T47D (cell line): Measurements from ENCODE around the gene SYT14.
"Not testable (repeated sequence)": the region's sequence is repeated elsewhere in the genome, so short reads cannot be mapped to it uniquely, and the experiment has no call there.

Experiments used
- DNase-seq, 2 experiments: peaks; one replicate each; pipeline versions ENCODE4 v3.0.0 to v3.0.0-alpha.2; 2011 to 2012; ENCODE audit warnings: low read depth in 1 of 2, low spot score in 1 of 2
- JUND ChIP-seq: IDR thresholded peaks from 2 replicates; pipeline ENCODE4 v1.6.1; 2012; ENCODE audit warnings: low read depth
- in situ Hi-C: cut with HindIII; loops from 2 replicates; pipeline ENCODE4 v1.10.0; 2016; ENCODE audit warnings: low sequenced_read_pairs, low pct_unique_long_range_greater_than_20kb

SYT14 gene

DNA sequence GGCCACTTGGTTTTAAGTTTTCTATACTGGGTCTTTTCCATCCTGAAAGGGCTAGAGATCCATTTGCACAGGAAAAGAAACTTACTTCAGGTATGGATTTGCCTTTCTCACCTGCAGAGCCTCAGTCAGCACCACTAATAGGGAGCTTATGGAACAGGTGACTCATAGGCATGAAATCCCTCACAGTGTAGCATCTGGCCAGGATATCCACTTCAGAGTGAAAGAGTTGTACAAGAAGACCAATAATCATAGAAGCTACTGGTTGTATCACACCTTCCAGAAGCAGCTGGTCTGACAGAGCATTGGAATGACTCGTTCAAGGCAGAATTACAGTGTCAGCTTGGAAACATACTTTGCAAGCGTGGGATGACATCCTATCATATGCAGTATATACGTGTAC is 26.3 kb upstream of the SYT14 start:
- no peak for DNase-seq
- no peak for TF ChIP-seq JUND
- in situ Hi-C loops, result no loop called here

DNA sequence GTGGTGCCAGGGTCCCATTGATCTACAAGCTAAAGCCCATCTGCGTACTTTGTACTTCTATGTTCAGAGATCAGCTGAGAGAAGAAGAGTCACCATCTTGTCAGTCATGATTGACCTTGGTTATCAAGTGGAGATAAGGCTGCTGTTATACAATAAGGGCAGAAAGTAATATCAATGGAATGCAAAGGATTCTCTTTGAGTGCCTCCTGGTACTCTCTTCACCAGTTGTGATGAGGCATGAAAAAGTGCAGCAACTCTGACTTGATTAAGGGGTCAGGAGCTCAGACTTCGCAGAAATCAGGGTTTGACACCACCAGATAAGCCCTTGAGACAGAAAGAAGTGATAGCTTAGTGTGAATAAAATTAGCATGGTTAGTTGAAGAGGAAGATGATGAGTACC is 25.7 kb upstream of the SYT14 start:
- in situ Hi-C loops, result no loop called here
- DNase-seq, result no peak

DNA sequence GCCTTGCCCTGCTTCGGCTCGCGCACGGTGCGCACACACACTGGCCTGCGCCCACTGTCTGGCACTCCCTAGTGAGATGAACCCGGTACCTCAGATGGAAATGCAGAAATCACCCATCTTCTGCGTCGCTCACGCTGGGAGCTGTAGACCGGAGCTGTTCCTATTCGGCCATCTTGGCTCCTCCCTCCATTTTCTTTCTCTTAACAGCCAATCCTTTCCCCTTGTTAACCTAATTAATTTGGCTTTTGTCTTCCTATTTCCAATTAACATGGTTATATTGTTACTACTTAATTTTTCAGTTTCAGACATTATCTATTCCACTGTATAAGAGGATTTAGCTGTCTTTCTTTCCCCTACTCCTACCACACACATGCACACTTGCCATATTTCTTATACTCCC is 18.4 kb upstream of the SYT14 start:
- in situ Hi-C loops, result not testable (repeated sequence)
- peak in 1 of 2 experiments; percentile 5 for DNase-seq

More for the DNA sequence above, 25.7 kb upstream of the SYT14 start:
- no peak for TF ChIP-seq JUND

DNA sequence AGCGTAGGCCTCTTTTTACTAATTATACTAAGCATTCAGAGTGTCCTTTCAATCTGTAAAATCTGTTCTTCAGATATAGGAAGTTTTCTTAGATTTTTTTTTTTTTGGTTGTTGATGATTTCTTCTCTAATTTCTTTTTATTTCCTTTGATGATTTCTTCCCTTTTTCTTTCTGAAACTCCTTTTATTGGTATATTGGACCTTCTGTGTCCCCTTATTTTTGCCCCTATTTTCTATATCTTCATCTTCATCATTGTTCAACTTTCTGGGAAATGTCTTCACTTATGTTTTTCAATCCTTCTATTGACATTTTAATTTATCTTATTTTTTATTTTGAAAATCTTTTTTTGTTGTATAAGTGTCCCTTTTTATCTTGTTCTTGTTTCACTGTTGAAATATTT is 17.2 kb upstream of the SYT14 start:
- TF ChIP-seq JUND, result no peak
- in situ Hi-C loops, result no loop called here
- no peak for DNase-seq

DNA sequence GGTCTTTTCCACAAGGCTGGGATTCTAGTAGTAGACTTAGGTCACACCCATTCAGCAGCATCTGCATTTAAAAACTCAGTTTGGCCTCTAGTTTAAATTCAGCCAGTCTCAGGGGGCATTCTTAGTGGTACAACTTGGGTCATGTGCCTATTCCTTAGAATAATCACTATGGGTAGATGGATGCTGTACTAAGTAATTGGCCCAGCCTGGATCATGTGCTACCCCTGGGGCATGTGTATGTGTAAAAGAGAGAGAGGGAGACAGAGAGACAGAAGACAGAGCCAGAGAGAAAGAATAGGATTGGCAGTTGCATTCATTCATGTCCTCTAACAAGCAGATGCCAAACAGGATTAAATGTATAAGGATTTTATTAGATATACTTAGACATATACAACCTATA is 13.6 kb upstream of the SYT14 start:
- in situ Hi-C loops, result no loop called here
- TF ChIP-seq JUND, result no peak
- DNase-seq, result no peak

DNA sequence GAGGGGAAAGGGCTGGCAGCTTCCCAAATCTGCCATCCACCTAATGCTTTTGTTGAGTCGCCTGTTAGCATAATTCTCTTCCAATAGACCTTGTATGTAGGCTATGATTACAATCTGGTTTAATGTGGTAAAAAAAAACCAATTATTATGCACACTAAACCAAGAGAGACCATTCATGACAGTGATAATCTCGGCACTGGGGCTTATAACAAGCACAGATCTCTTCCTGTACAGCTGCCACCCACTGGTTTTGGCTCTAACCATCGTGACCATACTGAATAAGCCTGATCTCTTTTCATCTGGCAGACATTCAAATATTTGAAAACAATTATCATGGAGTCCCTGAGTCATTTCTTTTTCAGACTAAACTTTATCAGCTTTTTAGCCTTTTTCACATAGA is 12.0 kb upstream of the SYT14 start:
- in situ Hi-C loops, result no loop called here
- no peak for DNase-seq
- no peak for TF ChIP-seq JUND

DNA sequence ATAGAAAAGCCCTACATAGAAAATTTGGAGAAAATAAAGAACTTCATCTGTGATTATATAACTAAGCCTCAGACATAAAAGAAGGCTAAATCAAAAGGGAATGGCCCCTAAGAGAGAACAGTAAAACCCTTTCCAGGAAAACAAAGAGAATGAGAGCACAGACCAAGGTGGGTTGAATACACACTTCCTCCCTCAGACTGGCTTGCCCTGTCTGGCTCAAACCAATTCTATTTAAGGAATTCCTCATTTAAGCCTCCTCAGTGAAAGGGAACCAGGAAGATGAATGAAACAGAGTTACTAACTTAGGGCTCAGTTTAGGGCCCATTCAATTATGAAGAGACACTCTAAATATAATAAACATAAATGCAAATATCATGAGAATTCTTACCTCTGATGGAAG is 10.6 kb upstream of the SYT14 start:
- in situ Hi-C loops, result no loop called here
- no peak for TF ChIP-seq JUND
- no peak for DNase-seq

DNA sequence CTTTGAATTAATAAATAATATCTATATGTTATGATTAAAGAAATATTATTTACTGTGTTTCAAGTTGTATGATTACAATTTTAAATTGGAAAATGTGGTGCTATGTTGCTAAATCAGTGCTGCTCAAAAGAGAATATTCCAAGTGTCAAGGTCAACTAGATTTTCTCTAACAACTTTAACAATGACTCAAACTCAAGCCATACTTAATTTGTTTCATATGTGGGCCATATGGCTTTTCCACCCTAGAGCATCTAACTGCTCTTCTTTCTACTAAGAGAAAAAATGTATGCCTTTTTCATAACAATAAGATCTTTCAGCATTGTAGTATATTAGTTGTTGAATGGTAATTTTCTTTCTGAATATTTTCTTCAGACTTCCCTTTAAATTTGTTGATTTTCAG is 8.3 kb upstream of the SYT14 start:
- no peak for DNase-seq
- in situ Hi-C loops, result no loop called here
- TF ChIP-seq JUND, result no peak

- no peak for DNase-seq
These were observed 6.9 kb upstream of the SYT14 start for GRCh38 chr1:209931141-209931540.

GRCh38 chr1:209936125-209936524 is 1.9 kb upstream of the SYT14 start:
- in situ Hi-C loops, result no loop called here
- no peak for DNase-seq
- TF ChIP-seq JUND, result no peak

More at GRCh38 chr1:209931141-209931540, 6.9 kb upstream of the SYT14 start:
- in situ Hi-C loops, result no loop called here
- no peak for TF ChIP-seq JUND

- in situ Hi-C loops, result no loop called here
- TF ChIP-seq JUND, result no peak
- no peak for DNase-seq
These were observed 7.4 kb downstream of the SYT14 start for GRCh38 chr1:209945377-209945776.

GRCh38 chr1:209948155-209948554 is 10.1 kb downstream of the SYT14 start:
- no peak for TF ChIP-seq JUND
- DNase-seq, result no peak

GRCh38 chr1:209956116-209956515 is 18.1 kb downstream of the SYT14 start:
- DNase-seq, result no peak
- in situ Hi-C loops, result no loop called here
- TF ChIP-seq JUND, result no peak

More at GRCh38 chr1:209948155-209948554, 10.1 kb downstream of the SYT14 start:
- in situ Hi-C loops, result no loop called here

DNA sequence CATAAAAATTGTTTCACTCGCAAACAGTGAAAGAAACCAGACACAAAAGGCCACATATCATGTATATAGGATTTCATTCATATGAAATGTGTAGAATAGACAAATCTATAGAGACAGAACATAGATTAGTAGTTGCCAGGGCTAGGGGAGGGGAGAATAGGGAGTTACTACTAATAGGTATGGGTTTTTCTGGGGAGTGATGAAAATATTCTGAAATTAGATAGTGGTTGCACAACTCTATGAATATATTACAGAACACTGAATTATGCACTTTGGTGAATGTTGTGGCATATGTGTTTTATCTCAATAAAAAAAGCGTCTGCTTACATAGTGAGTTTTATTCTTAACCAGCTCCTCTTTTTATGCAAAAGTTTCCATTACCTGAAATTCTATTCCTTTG is 21.6 kb downstream of the SYT14 start:
- in situ Hi-C loops, result no loop called here
- TF ChIP-seq JUND, result no peak

More for the DNA sequence above, 21.6 kb downstream of the SYT14 start:
- DNase-seq, result no peak
